ENCODE results near the gene KRT39. TPM values are rescaled to one million over a fixed set of nuclear protein-coding genes. Genes with fewer than 3 reads are reported as not detected.
A peak's percentile ranks its signal among the peaks of the same experiment; 100 is the strongest.

Gene KRT39
- total and polyA plus RNA-seq, 2 experiments from 2014 or later: not detected

DNA sequence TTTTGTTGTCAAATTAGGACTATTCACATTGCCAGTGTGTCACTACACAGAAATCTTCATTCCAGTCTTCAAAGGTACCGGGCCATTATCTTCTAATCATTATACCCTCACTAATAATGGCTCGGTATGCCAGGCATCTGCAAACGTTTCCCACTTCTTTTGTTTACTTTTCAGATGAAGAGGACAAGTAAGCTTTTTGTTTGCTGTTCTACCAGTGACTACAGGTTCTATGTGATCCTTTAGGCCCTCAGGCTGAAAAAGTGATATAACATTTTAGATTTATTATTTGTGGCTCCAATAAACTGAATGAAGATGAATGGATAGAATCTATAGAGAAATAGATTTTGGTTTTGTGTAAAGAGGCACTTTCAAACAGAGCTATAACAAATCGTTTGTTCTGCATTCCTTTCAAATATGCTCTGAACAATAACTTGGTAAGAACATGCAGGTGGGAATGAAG lies 42.6 kb upstream of the KRT39 start:
- Mint-ChIP-seq H3K4me3 (no peak overlapping the region), H3K4me1 (peaks cover 10% of the 10 kb centered on the region; the same call in 2 of the 3 replicates), H3K36me3 (ENCODE audit: low read depth) (no peaks in the 10 kb centered on the region), H3K27me3 (ENCODE audit: insufficient read depth, low read depth, poor library complexity) (peaks cover 1% of the 10 kb centered on the region), H3K9me3 (no peaks in the 10 kb centered on the region), H3K27ac (no peak overlapping the region)
- H3K27me3 ChIP-seq (ENCODE audit: insufficient read depth): no peaks in the 10 kb centered on the region
- H3K4me2 ChIP-seq: peak overlapping the region; percentile 27; the same call in 1 of the 2 replicates
- ATAC-seq: no peak
- no peak overlapping the region for H2AFZ ChIP-seq
- H3K27ac ChIP-seq (ENCODE audit: low read depth): no peak overlapping the region
- peak; percentile 35 for DNase-seq (ENCODE audit: low spot score)
- peaks cover 14% of the 10 kb centered on the region for H3K4me1 ChIP-seq (ENCODE audit: insufficient read depth)
- no peaks in the 10 kb centered on the region for H3K79me2 ChIP-seq (replicated peaks; ENCODE audit: insufficient read depth)
- no peaks in the 10 kb centered on the region for H3F3A ChIP-seq (replicated peaks; ENCODE audit: low read depth)
- no peak overlapping the region for H3K4me3 ChIP-seq
- no peaks in the 10 kb centered on the region for H4K20me1 ChIP-seq (replicated peaks; ENCODE audit: insufficient read depth)
- no peaks in the 10 kb centered on the region; the same call in 1 of the 2 replicates for H3K9me2 ChIP-seq (ENCODE audit: insufficient read depth)
- TF ChIP-seq NANOG (IDR thresholded peaks at IDR 0.05; ENCODE audit: borderline replicate concordance) (peak; percentile 60; the same call in 1 of the 2 replicates), ZNF462 (CRISPR knock-in tag; IDR thresholded peaks at IDR 0.05) (no peak), STAT1 (IDR thresholded peaks at IDR 0.05; ENCODE audit: unreplicated experiment) (no peak), CREB1 (CRISPR knock-in tag; IDR thresholded peaks at IDR 0.05; ENCODE audit: low read depth) (no peak)
- TF ChIP-seq, protein P1, sequence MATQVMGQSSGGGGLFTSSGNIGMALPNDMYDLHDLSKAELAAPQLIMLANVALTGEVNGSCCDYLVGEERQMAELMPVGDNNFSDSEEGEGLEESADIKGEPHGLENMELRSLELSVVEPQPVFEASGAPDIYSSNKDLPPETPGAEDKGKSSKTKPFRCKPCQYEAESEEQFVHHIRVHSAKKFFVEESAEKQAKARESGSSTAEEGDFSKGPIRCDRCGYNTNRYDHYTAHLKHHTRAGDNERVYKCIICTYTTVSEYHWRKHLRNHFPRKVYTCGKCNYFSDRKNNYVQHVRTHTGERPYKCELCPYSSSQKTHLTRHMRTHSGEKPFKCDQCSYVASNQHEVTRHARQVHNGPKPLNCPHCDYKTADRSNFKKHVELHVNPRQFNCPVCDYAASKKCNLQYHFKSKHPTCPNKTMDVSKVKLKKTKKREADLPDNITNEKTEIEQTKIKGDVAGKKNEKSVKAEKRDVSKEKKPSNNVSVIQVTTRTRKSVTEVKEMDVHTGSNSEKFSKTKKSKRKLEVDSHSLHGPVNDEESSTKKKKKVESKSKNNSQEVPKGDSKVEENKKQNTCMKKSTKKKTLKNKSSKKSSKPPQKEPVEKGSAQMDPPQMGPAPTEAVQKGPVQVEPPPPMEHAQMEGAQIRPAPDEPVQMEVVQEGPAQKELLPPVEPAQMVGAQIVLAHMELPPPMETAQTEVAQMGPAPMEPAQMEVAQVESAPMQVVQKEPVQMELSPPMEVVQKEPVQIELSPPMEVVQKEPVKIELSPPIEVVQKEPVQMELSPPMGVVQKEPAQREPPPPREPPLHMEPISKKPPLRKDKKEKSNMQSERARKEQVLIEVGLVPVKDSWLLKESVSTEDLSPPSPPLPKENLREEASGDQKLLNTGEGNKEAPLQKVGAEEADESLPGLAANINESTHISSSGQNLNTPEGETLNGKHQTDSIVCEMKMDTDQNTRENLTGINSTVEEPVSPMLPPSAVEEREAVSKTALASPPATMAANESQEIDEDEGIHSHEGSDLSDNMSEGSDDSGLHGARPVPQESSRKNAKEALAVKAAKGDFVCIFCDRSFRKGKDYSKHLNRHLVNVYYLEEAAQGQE (IDR thresholded peaks at IDR 0.05; ENCODE audit: unreplicated experiment): no peak
- H3K36me3 ChIP-seq (ENCODE audit: insufficient read depth): no peaks in the 10 kb centered on the region

Data from GM23338 (cell line).